Omental fat pad (tissue), 4 donors: ENCODE measurements around the gene TLK1. TPM values are rescaled to one million over a fixed set of nuclear protein-coding genes. Genes with fewer than 3 reads are reported as not detected.

Experiments
- ATAC-seq: fragments of 150-250 bp; one replicate; pipeline ENCODE4 v1.9.1; 2016; ENCODE audit warnings: mild to moderate bottlenecking, moderate library complexity; ENCODE audit not compliant: low FRiP score
- DNase-seq: peaks from one replicate; pipeline ENCODE4 v3.0.0-alpha.2; 2019; ENCODE audit warnings: low spot score
- total RNA-seq, 4 donors: library from RNA; depleted of rRNA; stranded (reverse); fragments of >200 nt; gene quantifications; one replicate each; pipeline ENCODE4 v1.1.0, GENCODE V29; 2016
- TF ChIP-seq, protein P1 (sequence below), 3 donors: fragments of 450-650 bp; IDR thresholded peaks; one replicate each; pipeline ENCODE4 v1.5.1; 2016 to 2017; ENCODE audit warnings: antibody characterized with exemption in 3 of 3, mild to moderate bottlenecking in 3 of 3, moderate library complexity in 2 of 3

The TLK1 gene
- total RNA-seq, 4 donors from 2014 or later = 18.1 to 34.1 (median 27.3) TPM

DNA sequence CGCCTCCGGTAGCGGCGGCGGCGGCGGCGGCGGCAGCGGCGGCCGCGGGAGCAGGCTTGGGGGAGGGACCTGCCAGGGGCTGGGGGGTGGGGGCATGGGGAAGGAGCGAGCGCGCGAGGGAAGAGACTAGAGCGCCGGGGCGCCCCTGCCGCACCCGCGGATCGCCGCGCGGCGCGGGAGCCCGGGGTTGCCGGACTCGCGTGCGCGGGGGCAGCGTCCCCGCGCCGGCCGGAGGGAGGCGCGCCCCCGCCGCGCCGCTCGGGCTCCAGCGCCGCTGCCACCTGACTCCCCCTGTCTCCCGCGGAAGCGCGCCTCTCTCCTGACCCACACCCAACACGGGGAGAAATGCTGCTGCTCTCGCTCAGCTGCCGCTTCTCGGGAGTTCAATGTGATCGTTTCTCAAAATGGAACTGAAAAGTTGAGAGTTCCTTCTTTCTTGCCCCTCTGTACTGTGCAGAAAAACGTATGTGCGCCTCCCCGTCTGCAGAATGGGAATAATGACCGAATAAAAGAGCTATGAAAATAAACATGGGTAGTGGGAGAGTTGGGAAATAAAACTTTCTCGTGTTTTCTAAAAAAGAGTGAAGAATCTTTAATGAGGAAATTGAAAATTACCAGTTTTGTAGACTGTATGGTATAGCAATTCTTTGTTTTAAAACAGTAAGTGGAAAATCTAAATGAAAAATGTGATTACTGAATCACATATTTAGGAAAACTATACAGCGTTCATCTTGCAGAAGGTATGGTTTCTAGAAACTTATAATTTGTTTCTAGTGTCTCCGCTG, 455 bp upstream of the TLK1 start:
- ATAC-seq (peak; percentile 79), DNase-seq (no peak)

DNA sequence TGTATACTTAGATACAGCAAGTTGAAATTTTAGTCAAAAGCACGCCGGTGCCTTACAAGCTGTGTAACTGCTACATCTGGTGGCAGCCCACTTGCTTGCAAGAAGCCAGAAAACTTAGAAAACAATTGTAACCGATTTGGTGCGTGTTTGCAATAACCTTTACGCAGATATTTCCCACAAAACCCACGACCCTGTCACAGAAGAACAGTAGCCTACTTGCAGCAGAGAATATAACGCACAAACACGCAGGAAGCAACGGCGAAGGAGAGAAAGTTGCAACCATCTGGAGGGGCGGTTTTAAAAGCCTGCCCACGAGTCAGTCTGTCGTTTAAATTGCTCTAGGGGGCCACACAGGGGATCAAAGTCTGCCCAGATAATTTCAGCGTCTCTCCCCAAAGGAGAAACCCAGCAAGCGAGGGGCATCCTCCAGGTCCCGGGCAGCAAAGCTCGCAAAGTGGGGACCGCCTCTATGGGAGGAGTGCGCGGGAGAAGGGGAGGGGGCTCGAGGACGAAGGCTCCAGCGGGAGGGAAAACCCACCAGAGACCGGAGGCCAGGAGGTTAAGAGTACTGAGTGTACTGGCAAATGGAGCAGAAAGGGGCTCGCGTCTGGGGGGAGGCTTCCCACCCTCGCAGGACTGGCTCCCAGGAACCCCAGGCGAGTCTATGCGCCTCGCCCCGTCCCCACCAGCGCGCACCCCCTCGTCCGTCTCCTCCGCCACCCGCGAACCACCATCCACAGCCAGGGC, 1.1 kb downstream of the TLK1 start:
- TF ChIP-seq, protein P1, sequence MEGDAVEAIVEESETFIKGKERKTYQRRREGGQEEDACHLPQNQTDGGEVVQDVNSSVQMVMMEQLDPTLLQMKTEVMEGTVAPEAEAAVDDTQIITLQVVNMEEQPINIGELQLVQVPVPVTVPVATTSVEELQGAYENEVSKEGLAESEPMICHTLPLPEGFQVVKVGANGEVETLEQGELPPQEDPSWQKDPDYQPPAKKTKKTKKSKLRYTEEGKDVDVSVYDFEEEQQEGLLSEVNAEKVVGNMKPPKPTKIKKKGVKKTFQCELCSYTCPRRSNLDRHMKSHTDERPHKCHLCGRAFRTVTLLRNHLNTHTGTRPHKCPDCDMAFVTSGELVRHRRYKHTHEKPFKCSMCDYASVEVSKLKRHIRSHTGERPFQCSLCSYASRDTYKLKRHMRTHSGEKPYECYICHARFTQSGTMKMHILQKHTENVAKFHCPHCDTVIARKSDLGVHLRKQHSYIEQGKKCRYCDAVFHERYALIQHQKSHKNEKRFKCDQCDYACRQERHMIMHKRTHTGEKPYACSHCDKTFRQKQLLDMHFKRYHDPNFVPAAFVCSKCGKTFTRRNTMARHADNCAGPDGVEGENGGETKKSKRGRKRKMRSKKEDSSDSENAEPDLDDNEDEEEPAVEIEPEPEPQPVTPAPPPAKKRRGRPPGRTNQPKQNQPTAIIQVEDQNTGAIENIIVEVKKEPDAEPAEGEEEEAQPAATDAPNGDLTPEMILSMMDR (IDR thresholded peaks at IDR 0.05) = no peak
- peak; percentile 63 for ATAC-seq
- no peak for DNase-seq

More for the DNA sequence above, 455 bp upstream of the TLK1 start:
- TF ChIP-seq, protein P1 (IDR thresholded peaks at IDR 0.05) = no peak

DNA sequence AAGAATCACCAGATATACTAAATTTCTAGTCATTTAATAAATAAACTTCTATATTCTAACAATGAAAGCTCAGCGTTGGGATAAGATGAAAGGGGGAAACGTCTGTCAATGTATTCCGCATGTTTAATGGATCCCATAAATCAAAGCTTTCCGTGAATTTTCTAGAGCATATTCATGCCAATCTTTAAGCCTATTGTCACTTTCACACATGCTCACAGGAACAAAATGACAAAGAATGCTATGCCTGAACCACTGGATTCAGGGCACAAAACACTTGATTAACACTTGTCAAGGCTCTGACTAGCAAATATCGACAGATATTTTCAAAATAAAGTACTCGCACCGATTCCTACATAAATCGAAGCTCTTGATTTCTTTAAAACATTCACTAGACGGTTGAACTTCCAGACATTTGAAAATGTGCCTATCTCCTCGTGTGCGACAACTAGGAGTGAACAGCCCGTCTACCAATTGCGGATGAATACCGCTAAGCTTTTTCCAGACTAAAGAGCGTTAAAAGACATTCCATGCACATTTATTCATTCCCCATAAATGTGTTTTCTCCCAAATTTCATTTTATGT, 1.8 kb downstream of the TLK1 start:
- TF ChIP-seq, protein P1 (IDR thresholded peaks at IDR 0.05) = no peak
- no peak for ATAC-seq

DNA sequence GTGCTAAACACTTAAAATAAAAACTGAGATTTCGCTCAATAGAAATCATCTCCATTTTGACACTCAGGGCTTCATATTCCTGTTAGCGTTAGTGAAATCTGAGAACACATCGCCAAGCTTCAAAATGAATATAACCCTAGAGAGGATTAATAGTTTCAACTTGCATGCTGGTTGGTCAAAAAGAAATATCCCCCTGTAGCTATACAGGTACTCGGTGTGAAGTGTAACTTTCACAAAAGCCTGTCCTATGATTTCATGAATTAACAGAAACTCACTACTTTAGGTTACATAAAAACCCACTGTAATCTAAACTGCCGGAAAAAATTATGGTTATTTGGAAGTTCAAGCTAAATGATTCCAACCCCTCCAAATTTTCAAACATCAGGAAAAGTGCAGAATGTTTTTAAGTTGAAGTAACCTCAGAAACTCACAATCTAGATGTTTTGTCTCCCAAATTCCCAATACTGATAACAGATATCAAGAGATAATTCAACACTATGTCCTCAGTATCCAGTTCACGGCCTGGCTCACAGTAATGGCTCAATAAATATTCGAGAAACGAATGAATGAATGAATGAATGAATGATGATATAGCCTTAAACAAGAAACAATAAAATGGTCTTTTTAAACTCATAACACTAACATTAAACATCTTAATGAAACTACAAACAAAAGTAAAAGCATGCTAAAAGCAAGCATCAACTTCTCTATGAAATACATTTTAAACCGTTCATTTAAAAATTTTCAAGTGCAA, 2.5 kb downstream of the TLK1 start:
- DNase-seq = no peak
- TF ChIP-seq, protein P1 (IDR thresholded peaks at IDR 0.05) = no peak
- no peak for ATAC-seq

More for the DNA sequence above, 1.8 kb downstream of the TLK1 start:
- DNase-seq = no peak

DNA sequence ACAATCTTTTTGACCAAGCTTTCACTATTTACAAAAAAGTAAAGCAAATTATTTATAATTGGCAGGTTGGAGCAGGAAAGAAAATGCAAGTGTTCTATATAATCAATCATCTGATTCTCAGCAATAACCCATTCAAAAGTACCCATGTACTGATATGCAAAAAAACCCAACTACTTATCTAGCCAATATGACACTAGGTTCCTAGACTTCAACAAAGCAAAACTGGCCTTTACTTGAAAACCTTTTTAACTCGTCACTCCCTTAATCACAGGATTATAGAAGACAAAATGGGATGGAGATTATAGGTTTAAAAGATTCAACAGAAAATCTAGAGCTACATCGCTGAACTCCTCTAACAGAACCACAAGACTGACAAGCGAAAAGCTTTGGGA, 3.6 kb downstream of the TLK1 start:
- ATAC-seq (no peak), DNase-seq (no peak)
- TF ChIP-seq, protein P1 (IDR thresholded peaks at IDR 0.05) = no peak

DNA sequence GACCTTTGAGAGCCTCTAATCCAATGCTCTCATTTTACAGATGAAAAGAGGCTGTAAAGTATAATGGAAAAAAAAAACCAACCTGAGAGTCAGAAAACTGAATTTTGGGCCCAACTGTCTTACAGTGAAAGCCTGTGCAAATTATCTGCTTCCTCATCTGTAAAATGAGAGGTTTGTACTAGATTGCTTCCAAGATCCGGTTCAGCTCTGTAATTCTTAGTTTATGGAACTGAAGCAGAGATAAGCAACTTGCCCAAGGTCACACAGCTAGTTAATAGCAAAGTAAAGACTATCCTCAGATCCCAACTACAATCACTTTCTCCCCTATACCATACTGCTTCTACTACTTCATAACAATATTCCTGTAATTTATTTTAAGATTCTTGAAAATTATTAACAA, 6.3 kb downstream of the TLK1 start:
- ATAC-seq = no peak
- TF ChIP-seq, protein P1 (IDR thresholded peaks at IDR 0.05) = no peak
- no peak for DNase-seq
